Loucy (cell line): Measurements from ENCODE around the gene SHISAL1.

Experiments used
- H2AFZ ChIP-seq: fragments of 200-600 bp; sonication (generic); 2 replicates; pipeline ENCODE4 v1.6.0; 2016; ENCODE audit warnings: antibody characterized with exemption, mild to moderate bottlenecking, low read length, moderate library complexity
- H3F3A ChIP-seq: fragments of 200-600 bp; 2 replicates; pipeline ENCODE4 v1.6.0; 2016; ENCODE audit warnings: antibody characterized with exemption, low read depth, mild to moderate bottlenecking
- H3K27me3 ChIP-seq: fragments of 200-600 bp; sonication (generic); 2 replicates; pipeline ENCODE4 v1.6.1; 2014; ENCODE audit warnings: low read length, mild to moderate bottlenecking; ENCODE audit not compliant: insufficient read depth, poor library complexity, severe bottlenecking
- H3K36me3 ChIP-seq: fragments of 200-600 bp; sonication (generic); 2 replicates; pipeline ENCODE4 v1.6.1; 2016; ENCODE audit warnings: low read length; ENCODE audit not compliant: insufficient read depth
- H3K4me1 ChIP-seq: fragments of 200-600 bp; sonication (generic); 2 replicates; pipeline ENCODE4 v1.5.1; 2014; ENCODE audit warnings: low read length, mild to moderate bottlenecking; ENCODE audit not compliant: insufficient read depth, poor library complexity, severe bottlenecking
- H3K4me2 ChIP-seq: fragments of 200-600 bp; sonication (generic); 2 replicates; pipeline ENCODE4 v1.6.0; 2014; ENCODE audit warnings: antibody characterized with exemption, low read length, low read depth, mild to moderate bottlenecking; ENCODE audit not compliant: poor library complexity, severe bottlenecking
- H3K4me3 ChIP-seq: fragments of 200-600 bp; sonication (generic); 2 replicates; pipeline ENCODE4 v1.5.1; 2014; ENCODE audit warnings: low read length, mild to moderate bottlenecking, mixed read lengths; ENCODE audit not compliant: poor library complexity, severe bottlenecking
- H3K79me2 ChIP-seq: fragments of 200-600 bp; sonication (generic); 2 replicates; pipeline ENCODE4 v1.6.1; 2014; ENCODE audit warnings: low read length; ENCODE audit not compliant: insufficient read depth
- H3K9ac ChIP-seq: fragments of 200-600 bp; sonication (generic); 2 replicates; pipeline ENCODE4 v1.6.0; 2014; ENCODE audit warnings: mild to moderate bottlenecking, low read depth, low read length, moderate library complexity; ENCODE audit not compliant: poor library complexity, severe bottlenecking
- H3K9me2 ChIP-seq: fragments of 200-600 bp; sonication (generic); replicated peaks from 2 replicates; pipeline ENCODE4 v1.6.1; 2016; ENCODE audit warnings: low read depth, low read length, mixed read lengths
- H3K9me3 ChIP-seq: fragments of 200-600 bp; sonication (generic); 2 replicates; pipeline ENCODE4 v1.6.1; 2014; ENCODE audit warnings: mild to moderate bottlenecking, antibody characterized with exemption, low read length, low read depth; ENCODE audit not compliant: insufficient read depth
- H4K20me1 ChIP-seq: fragments of 200-600 bp; sonication (generic); 2 replicates; pipeline ENCODE4 v1.6.0; 2014; ENCODE audit warnings: antibody characterized with exemption, low read length, mild to moderate bottlenecking; ENCODE audit not compliant: insufficient read depth, poor library complexity, severe bottlenecking
- EZH2phosphoT487 ChIP-seq: fragments of 200-600 bp; IDR thresholded peaks from 2 replicates; pipeline ENCODE4 v1.6.1; 2018; ENCODE audit warnings: antibody characterized with exemption, mild to moderate bottlenecking, moderate library complexity, borderline replicate concordance
- TF ChIP-seq, protein P1 (sequence below): fragments of 200-600 bp; sonication (generic); conservative IDR thresholded peaks from 2 replicates; pipeline ENCODE4 v1.5.1; 2014; ENCODE audit warnings: mild to moderate bottlenecking, antibody characterized with exemption, low read length

SHISAL1 gene

DNA sequence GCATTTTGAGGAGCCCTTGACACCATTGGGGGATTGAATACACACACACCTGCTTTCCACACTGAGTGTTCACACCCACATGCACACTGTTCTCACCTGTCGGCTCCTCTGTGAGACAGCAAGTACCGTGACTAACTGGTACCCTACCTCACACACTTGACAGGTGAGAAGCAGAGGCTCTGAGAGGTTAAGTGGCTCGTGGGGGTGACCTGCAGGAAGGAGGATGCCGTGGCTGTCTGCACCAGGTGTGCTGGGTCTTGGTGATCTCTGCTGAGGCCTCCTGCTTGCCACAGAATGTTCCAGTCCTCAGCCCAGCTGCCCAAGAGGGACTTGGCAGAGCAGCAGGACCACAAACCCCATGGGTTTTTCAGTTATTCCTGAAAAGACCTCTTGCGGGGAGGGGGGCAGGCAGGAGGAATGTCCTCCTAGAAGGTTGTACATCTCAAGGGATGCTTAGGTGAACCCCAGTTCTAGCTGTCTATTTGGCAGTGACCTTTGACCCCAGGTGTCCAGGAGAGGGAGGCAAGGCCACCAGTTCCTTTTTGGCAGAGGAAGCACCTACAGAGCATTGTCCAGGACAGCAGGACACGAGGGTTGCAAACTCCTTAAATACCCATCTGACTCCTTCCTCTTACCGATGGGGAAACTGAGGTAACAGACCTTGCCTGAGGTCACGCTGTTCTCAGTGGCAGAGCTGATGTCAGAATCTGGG is 66.0 kb downstream of the SHISAL1 start:
- no peak overlapping the region for H3K4me2 ChIP-seq
- no peak overlapping the region for H2AFZ ChIP-seq
- no peak overlapping the region for H3K9ac ChIP-seq
- no peaks in the 10 kb centered on the region for H3K79me2 ChIP-seq
- H3K36me3 ChIP-seq: no peaks in the 10 kb centered on the region
- H3K9me2 ChIP-seq: no peaks in the 10 kb centered on the region
- no peak overlapping the region for H3K4me3 ChIP-seq
- H3K4me1 ChIP-seq: no peaks in the 10 kb centered on the region
- no peaks in the 10 kb centered on the region for H3K27me3 ChIP-seq
- peaks cover 12% of the 10 kb centered on the region; the same call in 1 of the 2 replicates for H3K9me3 ChIP-seq
- no peaks in the 10 kb centered on the region for H4K20me1 ChIP-seq
- no peak for TF ChIP-seq EZH2phosphoT487
- no peaks in the 10 kb centered on the region for H3F3A ChIP-seq

DNA sequence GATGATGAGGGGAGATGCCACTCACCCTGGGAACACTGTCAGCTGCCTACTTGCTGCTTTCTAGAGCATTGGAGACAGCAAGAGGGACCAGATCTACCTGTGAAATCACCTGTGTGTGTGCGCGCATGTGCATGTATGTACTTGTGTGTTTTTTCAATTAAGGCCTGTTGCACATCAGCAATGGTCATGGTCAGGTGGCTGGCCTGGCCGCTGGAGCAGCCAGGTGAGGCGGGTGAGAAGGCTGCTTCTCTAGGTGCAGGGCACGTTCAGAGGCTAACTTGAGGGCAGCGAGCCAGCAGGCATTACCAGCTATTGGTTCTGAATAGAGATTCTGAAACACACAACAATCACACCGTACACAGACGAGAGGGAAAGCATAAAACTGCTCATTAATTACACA is 66.9 kb downstream of the SHISAL1 start:
- no peaks in the 10 kb centered on the region for H3K36me3 ChIP-seq
- H4K20me1 ChIP-seq: no peaks in the 10 kb centered on the region
- no peak overlapping the region for H3K4me2 ChIP-seq
- no peak overlapping the region for H2AFZ ChIP-seq
- no peak overlapping the region for H3K9ac ChIP-seq
- no peaks in the 10 kb centered on the region for H3K9me2 ChIP-seq
- H3K4me3 ChIP-seq: no peak overlapping the region
- TF ChIP-seq EZH2phosphoT487: no peak
- TF ChIP-seq, protein P1, sequence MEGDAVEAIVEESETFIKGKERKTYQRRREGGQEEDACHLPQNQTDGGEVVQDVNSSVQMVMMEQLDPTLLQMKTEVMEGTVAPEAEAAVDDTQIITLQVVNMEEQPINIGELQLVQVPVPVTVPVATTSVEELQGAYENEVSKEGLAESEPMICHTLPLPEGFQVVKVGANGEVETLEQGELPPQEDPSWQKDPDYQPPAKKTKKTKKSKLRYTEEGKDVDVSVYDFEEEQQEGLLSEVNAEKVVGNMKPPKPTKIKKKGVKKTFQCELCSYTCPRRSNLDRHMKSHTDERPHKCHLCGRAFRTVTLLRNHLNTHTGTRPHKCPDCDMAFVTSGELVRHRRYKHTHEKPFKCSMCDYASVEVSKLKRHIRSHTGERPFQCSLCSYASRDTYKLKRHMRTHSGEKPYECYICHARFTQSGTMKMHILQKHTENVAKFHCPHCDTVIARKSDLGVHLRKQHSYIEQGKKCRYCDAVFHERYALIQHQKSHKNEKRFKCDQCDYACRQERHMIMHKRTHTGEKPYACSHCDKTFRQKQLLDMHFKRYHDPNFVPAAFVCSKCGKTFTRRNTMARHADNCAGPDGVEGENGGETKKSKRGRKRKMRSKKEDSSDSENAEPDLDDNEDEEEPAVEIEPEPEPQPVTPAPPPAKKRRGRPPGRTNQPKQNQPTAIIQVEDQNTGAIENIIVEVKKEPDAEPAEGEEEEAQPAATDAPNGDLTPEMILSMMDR: no peak
- H3K27me3 ChIP-seq: no peaks in the 10 kb centered on the region
- H3F3A ChIP-seq: no peaks in the 10 kb centered on the region
- H3K4me1 ChIP-seq: no peaks in the 10 kb centered on the region
- H3K79me2 ChIP-seq: no peaks in the 10 kb centered on the region
- H3K9me3 ChIP-seq: peaks cover 12% of the 10 kb centered on the region; the same call in 1 of the 2 replicates

DNA sequence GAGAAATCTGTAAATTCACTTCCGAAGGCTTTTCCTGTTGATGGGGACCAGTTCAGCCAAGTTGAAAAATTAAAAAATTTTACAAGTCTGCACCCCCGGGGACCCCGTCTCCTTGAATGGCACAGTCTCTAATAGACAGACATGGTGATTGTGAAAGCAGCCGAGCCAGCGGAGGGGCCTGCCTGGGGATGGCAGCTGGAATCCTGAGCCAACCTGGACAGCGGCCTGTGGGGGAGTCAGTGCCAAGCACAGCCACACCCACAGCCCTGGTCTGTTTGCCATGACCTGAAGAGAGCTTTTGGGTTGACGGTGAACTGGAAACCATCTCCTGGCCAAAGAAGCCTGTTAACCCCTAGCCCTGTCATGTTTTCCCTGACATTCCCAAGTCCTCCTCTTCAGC is 67.3 kb downstream of the SHISAL1 start:
- no peaks in the 10 kb centered on the region for H3K9me2 ChIP-seq
- H3F3A ChIP-seq: no peaks in the 10 kb centered on the region
- H3K27me3 ChIP-seq: no peaks in the 10 kb centered on the region
- H3K36me3 ChIP-seq: no peaks in the 10 kb centered on the region
- peaks cover 11% of the 10 kb centered on the region; the same call in 1 of the 2 replicates for H3K9me3 ChIP-seq
- TF ChIP-seq, protein P1: no peak
- TF ChIP-seq EZH2phosphoT487: no peak
- H3K4me2 ChIP-seq: no peak overlapping the region
- H2AFZ ChIP-seq: no peak overlapping the region
- no peaks in the 10 kb centered on the region for H3K79me2 ChIP-seq
- no peaks in the 10 kb centered on the region for H4K20me1 ChIP-seq
- H3K4me1 ChIP-seq: no peaks in the 10 kb centered on the region
- H3K4me3 ChIP-seq: no peak overlapping the region
- no peak overlapping the region for H3K9ac ChIP-seq

DNA sequence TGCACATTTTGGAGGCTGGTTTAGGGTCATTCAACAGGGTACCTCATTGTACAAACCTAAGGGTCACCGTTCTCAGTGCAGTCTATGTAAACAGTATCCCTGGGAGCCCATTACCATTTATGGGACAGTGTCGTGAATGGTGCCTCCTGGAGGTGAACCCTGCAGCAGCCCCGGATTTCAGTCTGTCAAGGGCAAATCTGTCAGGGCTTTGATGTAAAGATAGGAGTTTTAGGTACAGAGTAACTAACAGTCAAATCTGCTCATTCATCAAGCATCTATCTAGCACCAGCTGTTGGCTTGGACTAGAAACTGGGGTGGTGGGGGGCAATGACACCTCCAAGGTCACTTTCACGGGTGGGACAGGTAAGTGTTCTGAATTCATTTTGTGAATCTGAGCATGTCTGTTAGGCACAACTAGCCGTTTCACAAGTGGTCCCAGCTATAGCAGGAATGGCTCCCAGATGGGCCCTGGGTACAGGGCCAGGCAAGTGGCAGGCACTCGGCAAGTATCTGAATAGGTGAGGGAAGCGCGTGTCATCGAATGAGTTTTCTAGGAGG is 68.4 kb downstream of the SHISAL1 start:
- no peak for TF ChIP-seq EZH2phosphoT487
- TF ChIP-seq, protein P1: no peak
- Histone ChIP-seq H3K79me2 (no peaks in the 10 kb centered on the region), H3F3A (no peaks in the 10 kb centered on the region), H3K4me2 (no peak overlapping the region), H3K27me3 (no peaks in the 10 kb centered on the region), H3K9ac (no peak overlapping the region), H3K4me1 (no peaks in the 10 kb centered on the region), H4K20me1 (no peaks in the 10 kb centered on the region), H3K36me3 (no peaks in the 10 kb centered on the region), H3K9me3 (peaks cover under 1% of the 10 kb centered on the region; the same call in 1 of the 2 replicates), H3K4me3 (no peak overlapping the region), H3K9me2 (no peaks in the 10 kb centered on the region), H2AFZ (no peak overlapping the region)
